Kasumi-1 (cell line): ENCODE results near the gene MAN1A1.

Source experiments
- DNase-seq, 2 experiments: peaks; one replicate each; lab custom pipeline; 2025; lab: John Stamatoyannopoulos, UW

MAN1A1 gene

GRCh38 chr6:119325559-119326265, 23.8 kb downstream of the MAN1A1 start:
- DNase-seq = no peak

DNA sequence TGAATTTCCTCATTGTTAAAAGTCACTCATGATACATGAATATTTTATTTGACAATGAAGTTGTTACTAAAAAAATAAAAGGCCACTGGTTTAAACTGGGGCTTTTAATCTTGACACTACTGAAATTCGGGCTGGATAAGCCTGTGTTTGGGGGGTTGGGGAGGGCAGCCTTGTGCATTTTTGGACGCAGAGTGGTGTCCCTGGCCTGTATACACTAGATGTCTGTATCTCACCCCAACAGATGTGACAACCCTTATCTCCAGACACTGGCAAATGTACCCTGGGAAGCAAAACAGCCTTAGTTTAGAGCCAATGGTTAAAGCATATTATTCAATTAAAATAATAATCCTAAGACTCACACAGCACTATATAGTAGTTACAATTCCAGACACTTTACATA, 24.8 kb downstream of the MAN1A1 start:
- no peak for DNase-seq

GRCh38 chr6:119323931-119324330, 25.6 kb downstream of the MAN1A1 start:
- DNase-seq = no peak

- no peak for DNase-seq
These were observed 26.1 kb downstream of the MAN1A1 start for GRCh38 chr6:119323478-119323877.

- no peak for DNase-seq
These were observed 26.7 kb downstream of the MAN1A1 start for GRCh38 chr6:119322715-119323350.

DNA sequence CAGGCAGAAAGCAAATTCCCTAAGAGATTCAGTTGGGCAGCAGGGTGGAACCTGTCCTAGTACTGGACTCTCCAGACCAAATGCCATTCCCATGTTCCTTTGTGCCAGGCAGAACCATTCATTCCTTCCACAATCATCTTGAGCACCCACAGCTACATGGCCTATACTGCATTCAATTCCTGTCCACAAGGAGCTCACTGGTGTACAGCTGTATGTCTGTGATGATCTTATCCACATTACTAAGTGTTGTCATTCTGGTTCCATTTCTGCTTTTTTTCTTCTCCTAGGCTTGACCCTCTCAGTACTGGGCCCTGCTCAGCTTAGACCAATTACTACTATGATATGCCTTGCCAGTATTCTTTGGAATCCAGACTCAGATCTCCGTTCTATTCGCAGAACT, 27.5 kb downstream of the MAN1A1 start:
- DNase-seq = no peak

- no peak for DNase-seq
These were observed 29.9 kb downstream of the MAN1A1 start for GRCh38 chr6:119319694-119320093.

GRCh38 chr6:119318730-119319129, 30.8 kb downstream of the MAN1A1 start:
- DNase-seq = no peak

- DNase-seq = no peak
These were observed 31.4 kb downstream of the MAN1A1 start for GRCh38 chr6:119318176-119318575.

GRCh38 chr6:119317007-119317406, 32.6 kb downstream of the MAN1A1 start:
- no peak for DNase-seq

DNA sequence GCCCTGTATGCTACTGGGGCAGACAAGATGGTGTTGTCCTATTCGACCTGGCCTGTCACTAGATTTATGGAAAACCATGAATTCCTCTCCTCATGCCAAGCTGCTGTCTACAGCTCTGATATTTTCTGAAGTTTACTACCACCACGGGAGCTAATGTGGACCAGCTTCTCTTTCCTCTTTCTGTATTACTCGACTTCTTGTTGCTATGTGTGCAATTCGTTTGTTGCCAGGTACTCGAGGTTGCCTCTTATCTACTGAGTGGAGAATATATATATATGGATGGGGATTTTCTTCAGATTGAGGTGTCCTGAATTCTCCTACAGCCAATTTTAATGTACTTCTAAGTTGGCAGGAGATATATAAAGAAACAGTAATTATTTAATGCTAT, 34.7 kb downstream of the MAN1A1 start:
- no peak for DNase-seq

DNA sequence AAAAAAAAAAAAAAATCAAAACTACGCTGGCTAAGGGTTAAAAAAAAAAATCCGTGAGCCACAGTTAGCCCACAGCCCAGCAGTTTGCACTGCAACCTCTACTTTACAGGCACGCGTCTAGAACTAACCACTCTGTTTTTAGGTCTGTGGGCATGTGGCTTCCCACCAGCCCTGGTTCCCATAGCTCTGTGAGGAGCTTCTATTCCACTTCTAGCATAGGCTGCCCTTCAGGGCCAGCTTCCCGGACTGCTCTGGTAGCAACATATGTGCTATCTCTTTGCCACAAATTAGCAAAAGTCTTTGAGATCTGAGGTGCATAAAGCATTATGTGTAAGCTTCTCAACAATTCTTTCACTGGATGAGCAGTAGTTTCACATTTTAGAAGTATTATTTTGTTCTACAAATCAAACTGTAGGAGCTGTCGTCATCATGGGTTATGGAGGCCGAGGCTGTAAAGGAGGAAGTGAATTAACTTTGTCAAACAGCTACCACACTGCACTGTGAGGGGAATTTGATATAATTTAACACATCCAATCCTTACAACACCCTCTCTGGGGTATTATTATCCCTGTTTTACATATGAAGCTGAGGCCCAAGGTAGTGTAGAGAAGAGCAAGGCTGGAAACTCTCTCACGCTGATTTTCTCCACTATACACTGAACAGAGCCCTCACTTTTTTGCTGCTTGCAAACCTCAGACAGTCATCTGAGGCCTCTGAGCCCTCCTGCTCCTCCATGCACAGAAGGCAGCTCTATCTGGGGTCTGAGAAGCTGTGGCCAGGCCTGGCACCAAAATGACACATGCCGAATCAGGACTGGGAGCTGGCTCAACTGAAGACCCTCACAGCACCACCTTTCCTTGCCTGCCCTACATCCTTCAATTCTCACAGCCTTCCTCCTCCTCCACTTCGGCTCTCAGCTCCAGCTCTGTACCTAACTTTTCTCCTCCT, 35.4 kb downstream of the MAN1A1 start:
- peak in 1 of 2 experiments; percentile 11 for DNase-seq

- DNase-seq = no peak
These were observed 36.7 kb downstream of the MAN1A1 start for GRCh38 chr6:119312875-119313338.

DNA sequence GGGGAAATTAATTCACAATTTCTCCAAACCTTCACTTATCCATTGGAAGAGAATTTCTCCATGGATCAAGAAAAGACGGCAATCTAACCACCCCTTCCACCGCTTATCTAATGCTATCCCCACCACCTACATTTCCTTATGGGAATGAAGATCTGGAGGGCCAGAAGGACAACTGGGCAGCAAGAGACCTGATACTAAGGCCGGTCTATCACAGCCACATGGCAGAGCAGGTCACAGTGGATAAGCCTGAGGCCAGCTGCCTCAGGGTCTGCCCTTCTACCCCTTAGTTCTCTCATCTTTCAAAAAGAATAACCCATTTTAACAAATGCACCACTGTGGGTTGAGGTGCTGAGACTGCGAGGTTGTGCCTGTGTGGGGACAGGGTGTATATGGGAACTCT, 37.1 kb downstream of the MAN1A1 start:
- no peak for DNase-seq

DNA sequence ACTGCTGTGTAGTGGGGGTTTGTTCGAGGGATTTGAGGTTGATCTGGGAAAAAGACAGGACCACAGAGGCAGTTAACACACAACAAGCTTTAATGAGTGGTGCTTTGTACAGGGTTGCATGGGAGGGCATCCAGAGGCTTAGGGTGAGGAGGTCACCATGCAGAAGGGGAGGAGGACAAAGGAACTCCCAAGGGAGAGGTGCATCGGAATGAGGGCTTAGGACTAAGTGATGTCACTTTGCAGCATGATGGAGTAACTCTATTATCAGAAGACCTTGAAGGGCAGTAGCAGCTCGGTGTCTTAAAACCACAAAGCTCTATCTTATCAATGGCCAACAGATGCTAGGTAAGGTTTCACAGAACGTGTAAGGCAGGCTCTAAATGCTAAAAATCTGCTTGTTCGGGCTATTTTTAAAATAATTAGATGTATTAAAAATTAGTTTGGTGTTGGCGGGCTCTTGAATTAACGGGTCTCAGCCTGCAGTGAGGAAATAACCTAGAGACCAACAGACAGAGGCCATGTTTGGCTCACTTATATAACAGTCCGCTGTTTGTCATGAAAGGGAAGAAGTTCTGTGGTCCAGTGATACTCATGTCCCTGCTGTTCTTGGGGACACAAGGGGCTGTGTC, 37.9 kb downstream of the MAN1A1 start:
- no peak for DNase-seq

- DNase-seq = peak in 1 of 2 experiments; percentile 17
These were observed 39.0 kb downstream of the MAN1A1 start for GRCh38 chr6:119310486-119311036.

DNA sequence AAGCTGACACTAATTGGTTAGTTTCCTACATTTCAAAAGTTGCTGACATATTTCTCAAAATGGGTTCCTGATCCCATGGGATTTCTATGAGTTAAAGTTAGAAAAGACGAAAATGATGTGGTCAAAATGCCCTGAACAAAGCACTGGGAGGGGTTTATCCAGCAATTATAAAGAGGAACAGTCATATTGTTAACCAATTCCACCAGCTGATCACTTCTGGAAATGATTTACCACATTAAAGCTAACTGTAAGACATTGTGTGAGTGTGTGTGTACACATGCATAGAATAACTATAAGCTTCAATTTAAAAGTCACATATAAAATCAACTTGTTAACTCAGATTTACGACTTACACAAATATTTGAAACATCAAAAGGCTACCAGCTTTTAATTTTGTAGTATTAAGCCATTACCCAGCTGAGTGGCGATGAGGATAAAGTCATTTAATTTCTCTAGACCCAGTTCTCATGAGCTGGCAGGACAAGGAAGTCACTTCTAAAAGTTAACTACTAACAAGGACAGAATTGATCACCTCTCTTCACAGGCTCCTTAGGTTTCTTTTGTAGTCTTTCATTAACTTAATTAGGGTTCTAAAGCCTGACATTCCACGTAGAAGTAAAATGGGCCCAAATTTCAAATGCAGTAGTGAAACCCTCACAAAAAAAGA, 40.4 kb downstream of the MAN1A1 start:
- DNase-seq = no peak

- peak in 1 of 2 experiments; percentile 15 for DNase-seq
These were observed 41.5 kb downstream of the MAN1A1 start for GRCh38 chr6:119308048-119308570.

- no peak for DNase-seq
These were observed 42.5 kb downstream of the MAN1A1 start for GRCh38 chr6:119307056-119307455.

DNA sequence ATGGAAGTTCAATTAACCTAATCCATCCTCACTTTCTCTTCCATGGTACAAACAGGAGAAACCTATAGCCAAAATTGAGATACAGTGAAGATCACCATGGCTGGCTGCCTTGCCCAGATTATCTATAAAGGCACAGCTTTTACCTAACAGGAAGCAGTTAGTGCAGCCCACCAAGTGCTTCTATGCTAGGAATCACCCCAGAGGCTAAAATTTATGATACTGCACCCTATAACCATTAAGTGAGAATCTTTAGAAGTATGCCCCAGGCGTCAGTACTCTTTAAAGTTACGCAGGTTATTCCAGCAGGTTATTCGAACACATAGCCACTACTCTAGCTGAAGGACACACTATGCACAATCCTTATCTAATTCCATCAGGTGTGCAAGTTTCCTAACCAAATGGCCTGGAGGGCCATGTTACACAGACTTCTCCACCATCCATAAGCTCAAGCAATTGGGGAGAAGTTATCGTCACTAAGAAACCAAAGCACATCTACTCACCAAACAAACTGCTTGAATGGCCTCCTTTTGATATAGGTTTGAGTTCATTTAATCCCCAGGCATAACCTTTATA, 43.1 kb downstream of the MAN1A1 start:
- DNase-seq = no peak
